ENCODE results near the gene NIPBL.
A peak's percentile ranks its signal among the peaks of the same experiment; 100 is the strongest.

NIPBL gene

GRCh38 chr5:36875790-36876298, 725 bp upstream of the NIPBL start:
- DNase-seq (ENCODE audit: low spot score) (peak; percentile 82), ATAC-seq (ENCODE audit: low read depth) (peak; percentile 62)
- Histone ChIP-seq H3K4me3 (ENCODE audit: severe bottlenecking) (peak overlapping the region; percentile 97), H3K27me3 (ENCODE audit: insufficient read depth, poor library complexity, severe bottlenecking) (no peaks in the 10 kb centered on the region), H3K36me3 (ENCODE audit: low read depth) (peaks cover 9% of the 10 kb centered on the region; the same call in 1 of the 2 replicates), H3K9me3 (ENCODE audit: severe bottlenecking) (no peaks in the 10 kb centered on the region), H3K4me1 (ENCODE audit: insufficient read depth, poor library complexity, severe bottlenecking) (peaks cover 41% of the 10 kb centered on the region), H3K27ac (ENCODE audit: poor library complexity, severe bottlenecking) (peak overlapping the region; percentile 87)
- TF ChIP-seq CTCF (IDR thresholded peaks at IDR 0.05; ENCODE audit: poor library complexity, severe bottlenecking), result peak; percentile 82

GRCh38 chr5:36876965-36877666, 547 bp downstream of the NIPBL start:
- no peaks in the 10 kb centered on the region for H3K27me3 ChIP-seq (ENCODE audit: insufficient read depth, poor library complexity, severe bottlenecking)
- ATAC-seq (ENCODE audit: low read depth) (peak; percentile 31), DNase-seq (ENCODE audit: low spot score) (peak; percentile 73)
- no peak for TF ChIP-seq CTCF (IDR thresholded peaks at IDR 0.05; ENCODE audit: poor library complexity, severe bottlenecking)
- no peaks in the 10 kb centered on the region for H3K9me3 ChIP-seq (ENCODE audit: severe bottlenecking)
- peaks cover 48% of the 10 kb centered on the region for H3K4me1 ChIP-seq (ENCODE audit: insufficient read depth, poor library complexity, severe bottlenecking)
- peak overlapping the region; percentile 87 for H3K27ac ChIP-seq (ENCODE audit: poor library complexity, severe bottlenecking)
- H3K4me3 ChIP-seq (ENCODE audit: severe bottlenecking), result peak overlapping the region; percentile 97
- H3K36me3 ChIP-seq (ENCODE audit: low read depth), result peaks cover 9% of the 10 kb centered on the region; the same call in 1 of the 2 replicates

GRCh38 chr5:36877667-36878391, 1.3 kb downstream of the NIPBL start:
- peaks cover 7% of the 10 kb centered on the region; the same call in 1 of the 2 replicates for H3K36me3 ChIP-seq (ENCODE audit: low read depth)
- peaks cover 46% of the 10 kb centered on the region for H3K4me1 ChIP-seq (ENCODE audit: insufficient read depth, poor library complexity, severe bottlenecking)
- no peak for TF ChIP-seq CTCF (IDR thresholded peaks at IDR 0.05; ENCODE audit: poor library complexity, severe bottlenecking)
- no peaks in the 10 kb centered on the region for H3K27me3 ChIP-seq (ENCODE audit: insufficient read depth, poor library complexity, severe bottlenecking)
- H3K9me3 ChIP-seq (ENCODE audit: severe bottlenecking), result no peaks in the 10 kb centered on the region
- ATAC-seq (ENCODE audit: low read depth) (peak; percentile 12; the same call in 2 of the 3 replicates), DNase-seq (ENCODE audit: low spot score) (no peak)
- peak overlapping the region; percentile 97 for H3K4me3 ChIP-seq (ENCODE audit: severe bottlenecking)
- peak overlapping the region; percentile 87 for H3K27ac ChIP-seq (ENCODE audit: poor library complexity, severe bottlenecking)

DNA sequence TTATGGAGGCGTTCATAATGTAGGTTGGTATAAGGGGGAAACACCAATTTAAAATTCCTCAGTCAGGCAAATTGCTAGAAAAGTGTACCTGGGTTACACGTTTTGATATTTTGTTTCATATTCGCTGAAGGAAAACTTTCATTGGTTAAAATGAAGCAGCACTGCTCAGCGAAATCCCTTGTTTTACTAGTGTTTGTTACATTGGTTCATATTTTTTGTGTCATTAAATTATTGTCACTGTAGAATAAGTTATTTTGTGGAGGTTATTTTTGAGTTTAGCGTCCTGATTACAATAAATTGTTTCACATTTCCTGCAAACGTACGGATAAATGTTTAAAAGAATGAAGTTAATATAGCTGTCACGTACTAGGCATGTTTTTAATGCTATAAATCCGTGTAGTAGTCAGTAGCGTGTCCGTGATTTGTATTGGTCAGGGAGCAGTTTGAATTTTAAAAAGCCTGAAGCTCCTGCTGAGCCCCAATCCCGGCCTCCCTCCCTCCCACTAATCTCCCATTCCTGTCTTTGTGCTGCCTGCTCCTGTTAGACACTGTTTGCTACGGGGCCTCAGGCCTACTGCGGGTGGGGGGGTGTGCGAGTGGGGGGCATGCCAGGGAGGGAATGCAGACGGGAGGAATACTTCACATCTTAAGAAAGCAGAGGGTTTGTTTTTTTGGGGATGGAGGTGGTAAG, 2.0 kb downstream of the NIPBL start:
- H3K36me3 ChIP-seq (ENCODE audit: low read depth), result peaks cover under 1% of the 10 kb centered on the region; the same call in 1 of the 2 replicates
- ATAC-seq (ENCODE audit: low read depth) (peak; percentile 6; the same call in 2 of the 3 replicates), DNase-seq (ENCODE audit: low spot score) (no peak)
- no peak for TF ChIP-seq CTCF (IDR thresholded peaks at IDR 0.05; ENCODE audit: poor library complexity, severe bottlenecking)
- no peaks in the 10 kb centered on the region for H3K9me3 ChIP-seq (ENCODE audit: severe bottlenecking)
- H3K4me1 ChIP-seq (ENCODE audit: insufficient read depth, poor library complexity, severe bottlenecking), result peaks cover 39% of the 10 kb centered on the region
- peak overlapping the region; percentile 87 for H3K27ac ChIP-seq (ENCODE audit: poor library complexity, severe bottlenecking)
- no peaks in the 10 kb centered on the region for H3K27me3 ChIP-seq (ENCODE audit: insufficient read depth, poor library complexity, severe bottlenecking)
- peak overlapping the region; percentile 97 for H3K4me3 ChIP-seq (ENCODE audit: severe bottlenecking)
